Caco-2 (cell line): ENCODE measurements around the gene MZB1. TPM values are rescaled to one million over a fixed set of nuclear protein-coding genes. Genes with fewer than 3 reads are reported as not detected.

Source experiments
- BruUV-seq: library from RNA; stranded (reverse); fragments of 400-500 nt; replicated peaks from 2 replicates; lab custom pipeline; 2021; lab: Mats Ljungman, UMichigan
- CTCF ChIA-PET: fragments of 300-600 bp; sonication (Branson Sonifier 250); formaldehyde crosslinking; loops from one replicate; lab custom pipeline; 2022; ENCODE audit warnings: antibody characterized with exemption; lab: Charles Lee
- POLR2A ChIA-PET: fragments of 300-600 bp; sonication (Branson Sonifier 250); formaldehyde crosslinking; loops from one replicate; lab custom pipeline; 2022; ENCODE audit warnings: antibody characterized with exemption; lab: Charles Lee
- DNase-seq, 2 experiments: peaks; one replicate each; pipeline versions ENCODE4 v3.0.0 to v3.0.0-alpha.2; 2020 to 2022
- H3K27me3 ChIP-seq: replicated peaks from 2 replicates; pipeline ENCODE4 v1.6.0; 2011; ENCODE audit warnings: low read length; ENCODE audit not compliant: control insufficient read depth, insufficient read depth
- H3K36me3 ChIP-seq: 2 replicates; pipeline ENCODE4 v1.5.1; 2011; ENCODE audit warnings: low read length; ENCODE audit not compliant: control insufficient read depth, insufficient read depth
- H3K4me1 ChIP-seq: fragments of 250-450 bp; sonication (Bioruptor Pico); 2 replicates; pipeline ENCODE4 v1.5.1; 2020; ENCODE audit warnings: mild to moderate bottlenecking
- H3K4me3 ChIP-seq: 2 replicates; pipeline ENCODE4 v1.5.1; 2011; ENCODE audit warnings: low read depth, mild to moderate bottlenecking, control low read depth, low read length
- H3K9me3 ChIP-seq: fragments of 250-450 bp; sonication (Bioruptor Pico); 2 replicates; pipeline ENCODE4 v1.5.1; 2020; ENCODE audit warnings: mild to moderate bottlenecking, moderate library complexity
- H3K27ac Mint-ChIP-seq: one replicate; pipeline ENCODE4 v1.8.0; 2022; ENCODE audit warnings: mixed read lengths; ENCODE audit not compliant: unreplicated experiment
- H3K27me3 Mint-ChIP-seq: one replicate; pipeline ENCODE4 v1.8.0; 2022; ENCODE audit warnings: mixed read lengths; ENCODE audit not compliant: insufficient read depth, unreplicated experiment
- H3K36me3 Mint-ChIP-seq: one replicate; pipeline ENCODE4 v1.8.0; 2022; ENCODE audit warnings: mild to moderate bottlenecking, mixed read lengths; ENCODE audit not compliant: insufficient read depth, unreplicated experiment
- H3K4me1 Mint-ChIP-seq: one replicate; pipeline ENCODE4 v1.8.0; 2022; ENCODE audit warnings: low read depth, mixed read lengths; ENCODE audit not compliant: unreplicated experiment
- H3K4me3 Mint-ChIP-seq: one replicate; pipeline ENCODE4 v1.8.0; 2022; ENCODE audit warnings: mild to moderate bottlenecking, moderate library complexity, mixed read lengths; ENCODE audit not compliant: unreplicated experiment
- H3K9me3 Mint-ChIP-seq: one replicate; pipeline ENCODE4 v1.8.0; 2022; ENCODE audit warnings: mixed read lengths; ENCODE audit not compliant: unreplicated experiment
- CTCF ChIP-seq, 2 experiments: fragments of 200-600 bp in 1 of 2; IDR thresholded peaks; 1 replicate in 1 of 2; 2 replicates in 1 of 2; pipeline versions ENCODE4 v1.5.1 to v1.8.0; 2011 to 2022; ENCODE audit warnings: antibody characterized with exemption in 1 of 2, control low read depth in 1 of 2, inconsistent platforms in 1 of 2, low read depth in 1 of 2, low read length in 1 of 2, mild to moderate bottlenecking in 1 of 2, moderate library complexity in 1 of 2; ENCODE audit not compliant: insufficient read depth in 1 of 2, severe bottlenecking in 1 of 2, unreplicated experiment in 1 of 2
- intact Hi-C: fragments of 100-400 bp; cut with micrococcal nuclease; formaldehyde crosslinking; loops from one replicate; pipeline ENCODE4 v1.10.0; 2022; ENCODE audit not compliant: unreplicated experiment
- total RNA-seq: library from RNA; stranded (reverse); gene quantifications from 2 replicates; pipeline ENCODE4 v1.2.3, GENCODE V29; 2022

Gene MZB1
- total RNA-seq, 1 experiment from 2014 or later = not detected

GRCh38 chr5:139368613-139369012 is 21.1 kb downstream of the MZB1 start:
- Mint-ChIP-seq H3K4me1 (no peaks in the 10 kb centered on the region), H3K27ac (no peak overlapping the region), H3K9me3 (no peaks in the 10 kb centered on the region), H3K36me3 (peaks cover 54% of the 10 kb centered on the region), H3K27me3 (no peaks in the 10 kb centered on the region), H3K4me3 (no peak overlapping the region)
- DNase-seq = no peak
- BruUV-seq = no TSS peak
- 0 out of 2 replicates have a peak, but pooled peaks cover 1% of the 10 kb centered on the region for H3K36me3 ChIP-seq
- ChIA-PET CTCF (interaction anchor here (0.6 to 1.0 kb wide), 3 partner anchors 14 to 96 kb away, joined by 3 to 4 read pairs (median 3); no protein-coding TSS in a partner anchor), POLR2A (no interaction called here)
- no peak overlapping the region for H3K4me3 ChIP-seq
- TF ChIP-seq CTCF (IDR thresholded peaks at IDR 0.05; ENCODE audit: insufficient read depth in 1 of 2, low read depth in 1 of 2, low read length in 1 of 2, severe bottlenecking in 1 of 2, unreplicated experiment in 1 of 2) = no peak
- intact Hi-C loops = no loop called here
- H3K27me3 ChIP-seq = no peaks in the 10 kb centered on the region
- H3K4me1 ChIP-seq = no peaks in the 10 kb centered on the region
- no peaks in the 10 kb centered on the region for H3K9me3 ChIP-seq

GRCh38 chr5:139364466-139364865 is 25.2 kb downstream of the MZB1 start:
- H3K4me1 ChIP-seq = no peaks in the 10 kb centered on the region
- intact Hi-C loops = no loop called here
- no peaks in the 10 kb centered on the region for H3K27me3 Mint-ChIP-seq
- DNase-seq = no peak
- POLR2A ChIA-PET = no interaction called here
- H3K9me3 Mint-ChIP-seq = no peaks in the 10 kb centered on the region
- peaks cover 60% of the 10 kb centered on the region for H3K36me3 Mint-ChIP-seq
- no peak overlapping the region for H3K27ac Mint-ChIP-seq
- CTCF ChIA-PET = interaction anchor here (0.6 kb wide), 1 partner anchor 23 kb away, joined by 3 read pairs; the partner anchor contains the start of gene PAIP2
- BruUV-seq = no TSS peak
- H3K4me1 Mint-ChIP-seq = no peaks in the 10 kb centered on the region
- H3K9me3 ChIP-seq = no peaks in the 10 kb centered on the region
- H3K4me3 ChIP-seq = no peak overlapping the region
- no peak for TF ChIP-seq CTCF (IDR thresholded peaks at IDR 0.05; ENCODE audit: insufficient read depth in 1 of 2, low read depth in 1 of 2, low read length in 1 of 2, severe bottlenecking in 1 of 2, unreplicated experiment in 1 of 2)
- H3K27me3 ChIP-seq = no peaks in the 10 kb centered on the region
- H3K36me3 ChIP-seq = 0 out of 2 replicates have a peak, but pooled peaks cover 1% of the 10 kb centered on the region
- no peak overlapping the region for H3K4me3 Mint-ChIP-seq

- H3K36me3 ChIP-seq = 0 out of 2 replicates have a peak, but pooled peaks cover 1% of the 10 kb centered on the region
- no peak for DNase-seq
- no peak overlapping the region for H3K4me3 Mint-ChIP-seq
- no peaks in the 10 kb centered on the region for H3K9me3 Mint-ChIP-seq
- no TSS peak for BruUV-seq
- no peak overlapping the region for H3K4me3 ChIP-seq
- no peaks in the 10 kb centered on the region for H3K27me3 ChIP-seq
- intact Hi-C loops = no loop called here
- H3K27me3 Mint-ChIP-seq = no peaks in the 10 kb centered on the region
- H3K36me3 Mint-ChIP-seq = peaks cover 60% of the 10 kb centered on the region
- no peaks in the 10 kb centered on the region for H3K4me1 Mint-ChIP-seq
- no peak overlapping the region for H3K27ac Mint-ChIP-seq
- H3K9me3 ChIP-seq = no peaks in the 10 kb centered on the region
- TF ChIP-seq CTCF (IDR thresholded peaks at IDR 0.05; ENCODE audit: insufficient read depth in 1 of 2, low read depth in 1 of 2, low read length in 1 of 2, severe bottlenecking in 1 of 2, unreplicated experiment in 1 of 2) = no peak
- ChIA-PET CTCF (interaction anchor here (0.6 kb wide), 1 partner anchor 22 kb away, joined by 3 read pairs; the partner anchor contains the start of gene PAIP2), POLR2A (interaction anchor here (0.5 kb wide), 1 partner anchor 1316 kb away, joined by 4 read pairs; no protein-coding TSS in a partner anchor)
- no peaks in the 10 kb centered on the region for H3K4me1 ChIP-seq
Measured at GRCh38 chr5:139363937-139364336, 25.8 kb downstream of the MZB1 start.
